Neural crest cell (in vitro differentiated cells): ENCODE measurements around the gene MAGED1. TPM values are rescaled to one million over a fixed set of nuclear protein-coding genes. Genes with fewer than 3 reads are reported as not detected.

Source experiments
- DNase-seq: peaks from one replicate; pipeline ENCODE4 v3.0.0; 2021; ENCODE audit warnings: low read depth, mixed read lengths, low spot score
- H3K27ac Mint-ChIP-seq: one replicate; pipeline ENCODE4 v1.8.0; 2021; ENCODE audit warnings: mild to moderate bottlenecking, mixed read lengths; ENCODE audit not compliant: unreplicated experiment
- H3K27me3 Mint-ChIP-seq: 2 replicates; pipeline ENCODE4 v1.8.0; 2021; ENCODE audit warnings: low read depth, mild to moderate bottlenecking, mixed read lengths
- H3K36me3 Mint-ChIP-seq: 2 replicates; pipeline ENCODE4 v1.8.0; 2021; ENCODE audit warnings: low read depth, mild to moderate bottlenecking, mixed read lengths
- H3K4me1 Mint-ChIP-seq: 2 replicates; pipeline ENCODE4 v1.8.0; 2021; ENCODE audit warnings: mixed read lengths
- H3K4me3 Mint-ChIP-seq: one replicate; pipeline ENCODE4 v1.8.0; 2021; ENCODE audit warnings: mild to moderate bottlenecking, mixed read lengths
- H3K9me3 Mint-ChIP-seq: 2 replicates; pipeline ENCODE4 v1.8.0; 2021; ENCODE audit warnings: mixed read lengths
- CTCF ChIP-seq: fragments of 200-600 bp; sonication (generic); conservative IDR thresholded peaks from 2 replicates; pipeline ENCODE4 v1.5.0; 2021; ENCODE audit warnings: antibody characterized with exemption, mild to moderate bottlenecking
- total RNA-seq: library from RNA; stranded (reverse); gene quantifications from 2 replicates; pipeline ENCODE4 v1.2.1, GENCODE V29; 2021

The MAGED1 gene
- total RNA-seq, 1 donor from 2014 or later: 246 TPM

- Mint-ChIP-seq H3K4me3 (no peak overlapping the region), H3K36me3 (no peaks in the 10 kb centered on the region), H3K9me3 (peaks cover 10% of the 10 kb centered on the region), H3K27ac (no peak overlapping the region), H3K27me3 (no peaks in the 10 kb centered on the region), H3K4me1 (no peaks in the 10 kb centered on the region)
- no peak for TF ChIP-seq CTCF
- DNase-seq: no peak
Measured at GRCh38 chrX:51917604-51918003, 24.2 kb downstream of the MAGED1 start.

- DNase-seq: no peak
- Mint-ChIP-seq H3K36me3 (no peaks in the 10 kb centered on the region), H3K4me3 (no peak overlapping the region), H3K27ac (no peak overlapping the region), H3K27me3 (no peaks in the 10 kb centered on the region), H3K4me1 (no peaks in the 10 kb centered on the region), H3K9me3 (peaks cover 3% of the 10 kb centered on the region)
- no peak for TF ChIP-seq CTCF
Measured at GRCh38 chrX:51922561-51922960, 29.1 kb downstream of the MAGED1 start.

- H3K36me3 Mint-ChIP-seq: no peaks in the 10 kb centered on the region
Measured at GRCh38 chrX:51931566-51932150, 38.2 kb downstream of the MAGED1 start.

More at GRCh38 chrX:51931566-51932150, 38.2 kb downstream of the MAGED1 start:
- H3K9me3 Mint-ChIP-seq: peaks cover 8% of the 10 kb centered on the region
- DNase-seq: no peak
- no peak overlapping the region for H3K4me3 Mint-ChIP-seq
- no peak for TF ChIP-seq CTCF
- no peak overlapping the region for H3K27ac Mint-ChIP-seq
- no peaks in the 10 kb centered on the region for H3K4me1 Mint-ChIP-seq
- peaks cover 7% of the 10 kb centered on the region for H3K27me3 Mint-ChIP-seq

Other genes starting within 250 kb of the MAGED1 start
- 1.3 and 1.6 TPM in 2 replicates for gene CENPVL2, start 210.8 kb upstream of the MAGED1 start, total RNA-seq
- 1.3 and 1.6 TPM in 2 replicates for gene CENPVL1, start 183.1 kb upstream of the MAGED1 start, total RNA-seq
- 21.6 and 22.2 TPM in 2 replicates for gene GSPT2, start 150.2 kb upstream of the MAGED1 start, total RNA-seq
- 175 and 191 TPM in 2 replicates for gene MAGED4B, start 175.6 kb downstream of the MAGED1 start, total RNA-seq